Activated CD4-positive, alpha-beta T cell treated with anti-CD3 and anti-CD28 coated beads for 48 hours (primary cell): ENCODE results near the gene SLC16A13.
A peak's percentile ranks its signal among the peaks of the same experiment; 100 is the strongest.
"Not testable (repeated sequence)": the region's sequence is repeated elsewhere in the genome, so short reads cannot be mapped to it uniquely, and the experiment has no call there.

Experiments
- DNase-seq: peaks from one replicate; pipeline ENCODE4 v3.0.0-alpha.2; 2020

Gene SLC16A13

DNA sequence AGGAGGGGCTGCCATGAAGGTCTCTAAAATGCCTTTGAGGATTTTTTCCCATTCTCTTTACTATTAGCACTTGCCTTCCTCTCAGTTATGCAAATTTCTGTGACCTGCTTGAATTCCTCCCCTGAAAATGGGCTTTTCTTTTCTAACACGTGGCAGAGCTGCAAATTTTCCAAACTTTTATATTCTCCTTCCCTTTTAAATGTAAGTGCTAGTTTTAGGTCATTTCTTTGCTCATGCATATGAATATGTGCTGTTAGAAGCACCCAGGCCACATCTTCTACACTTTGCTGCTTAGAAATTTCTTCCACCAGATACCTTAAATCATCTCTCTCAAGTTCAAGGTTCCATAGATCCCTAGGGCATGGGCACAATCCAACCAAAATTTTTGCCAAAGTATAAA, 32.5 kb downstream of the SLC16A13 start:
- no peak for DNase-seq

DNA sequence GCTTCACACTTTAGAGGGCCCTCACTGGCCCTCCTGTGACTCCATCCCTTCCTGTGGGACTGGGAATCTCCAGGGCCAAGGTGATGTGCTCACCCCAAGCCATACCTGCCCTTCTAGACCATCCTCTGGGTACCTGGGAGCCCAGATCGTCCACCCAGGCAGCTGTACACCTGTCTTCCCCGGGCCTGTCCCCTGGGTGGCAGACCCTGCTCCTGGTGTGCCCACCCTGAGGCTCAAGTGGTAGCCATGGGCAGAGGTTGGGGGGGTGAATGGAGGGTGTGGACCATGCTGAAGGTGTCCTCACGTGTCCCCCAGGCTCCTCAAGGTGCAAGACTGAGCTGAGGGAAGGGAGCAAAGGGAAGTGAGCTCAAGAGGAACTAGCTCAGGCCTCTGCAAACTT, 34.9 kb downstream of the SLC16A13 start:
- DNase-seq, result no peak

DNA sequence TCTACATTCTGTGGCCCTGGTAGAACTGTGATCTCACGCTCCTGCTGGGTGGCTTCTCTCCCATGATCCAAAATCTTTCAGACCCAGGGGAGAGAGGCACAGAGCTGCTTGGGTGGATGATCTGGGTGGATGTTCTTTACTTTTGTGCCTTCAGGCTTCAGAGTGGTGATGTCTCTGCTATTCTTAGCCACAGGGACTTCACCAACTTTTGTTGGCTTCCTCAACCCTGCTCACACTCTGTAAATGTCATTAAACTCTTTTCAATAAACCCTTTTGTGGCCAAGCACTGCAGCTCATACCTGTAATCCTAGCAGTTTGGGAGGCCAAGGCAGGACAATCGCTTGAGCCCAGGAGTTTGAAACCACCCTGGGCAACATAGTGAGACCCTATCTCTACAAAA, 36.6 kb downstream of the SLC16A13 start:
- DNase-seq, result no peak

DNA sequence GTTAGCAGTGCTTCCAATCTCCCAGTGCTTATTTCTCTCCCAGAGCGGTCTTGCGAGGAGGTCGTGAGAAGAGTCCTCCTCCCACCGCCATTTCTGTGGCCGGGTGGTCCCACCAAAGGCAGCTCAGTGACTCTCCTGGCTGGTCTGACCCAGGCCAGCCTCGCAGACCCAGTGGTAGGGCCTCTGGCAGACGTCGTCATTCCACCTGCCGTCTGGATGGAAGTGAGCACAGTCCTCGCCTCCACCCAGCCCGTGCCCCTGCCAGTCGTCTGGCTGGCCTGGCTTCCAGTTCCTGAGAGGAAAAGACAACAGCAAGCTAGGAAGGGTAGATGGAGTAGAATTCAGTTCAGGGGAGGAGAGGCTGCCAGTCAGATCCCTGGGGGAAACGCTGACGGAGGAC, 39.1 kb downstream of the SLC16A13 start:
- DNase-seq, result no peak

DNA sequence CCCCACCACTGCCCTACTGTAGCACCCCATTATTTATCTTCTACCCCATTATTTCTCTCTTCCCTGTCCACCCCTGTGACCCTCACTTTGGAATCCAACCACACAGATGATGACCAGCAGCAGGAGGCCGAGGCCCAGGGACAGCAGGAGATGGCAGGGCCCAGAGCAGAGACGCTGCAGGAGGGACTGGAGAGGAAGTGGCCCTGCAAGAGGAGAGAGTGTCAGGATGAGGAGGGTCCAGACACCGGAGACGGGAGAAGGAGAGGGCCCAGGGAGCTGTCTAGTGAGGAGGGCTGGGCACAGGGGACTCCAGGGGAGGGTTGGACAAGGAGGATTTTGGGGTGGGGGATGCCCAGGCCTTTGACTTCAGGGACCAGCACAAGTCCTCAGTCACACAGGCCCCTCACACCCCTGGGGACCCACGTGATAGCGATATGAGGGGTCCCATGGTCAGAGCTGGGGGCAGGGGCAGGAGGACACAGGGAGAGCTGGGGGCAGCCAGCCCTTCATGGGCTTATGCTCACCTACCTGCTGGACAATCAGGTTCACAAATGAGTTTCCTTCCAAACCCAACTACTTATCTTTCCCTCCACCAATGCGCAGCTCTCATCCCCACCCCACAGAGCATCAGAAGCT, 42.2 kb downstream of the SLC16A13 start:
- DNase-seq, result no peak

DNA sequence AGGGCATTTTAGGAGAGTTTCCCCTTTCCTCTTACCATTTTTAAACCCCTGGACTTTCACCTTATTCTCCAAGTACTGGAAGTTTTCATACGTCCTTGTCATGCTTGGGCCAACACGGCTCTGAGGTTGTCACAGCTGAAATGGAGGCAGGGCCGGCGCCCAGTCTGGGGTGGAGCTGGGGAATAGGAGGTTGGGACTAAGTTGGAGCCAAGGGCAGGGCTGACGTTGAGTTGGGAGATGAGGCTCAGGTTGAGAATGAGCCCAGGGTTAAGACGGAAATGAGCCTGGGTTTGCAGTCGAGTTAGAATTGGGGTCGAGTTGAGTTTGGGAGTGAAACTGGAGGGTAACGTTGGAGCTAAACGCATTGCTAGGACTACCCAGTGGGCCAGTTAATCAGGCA, 42.9 kb downstream of the SLC16A13 start:
- no peak for DNase-seq

DNA sequence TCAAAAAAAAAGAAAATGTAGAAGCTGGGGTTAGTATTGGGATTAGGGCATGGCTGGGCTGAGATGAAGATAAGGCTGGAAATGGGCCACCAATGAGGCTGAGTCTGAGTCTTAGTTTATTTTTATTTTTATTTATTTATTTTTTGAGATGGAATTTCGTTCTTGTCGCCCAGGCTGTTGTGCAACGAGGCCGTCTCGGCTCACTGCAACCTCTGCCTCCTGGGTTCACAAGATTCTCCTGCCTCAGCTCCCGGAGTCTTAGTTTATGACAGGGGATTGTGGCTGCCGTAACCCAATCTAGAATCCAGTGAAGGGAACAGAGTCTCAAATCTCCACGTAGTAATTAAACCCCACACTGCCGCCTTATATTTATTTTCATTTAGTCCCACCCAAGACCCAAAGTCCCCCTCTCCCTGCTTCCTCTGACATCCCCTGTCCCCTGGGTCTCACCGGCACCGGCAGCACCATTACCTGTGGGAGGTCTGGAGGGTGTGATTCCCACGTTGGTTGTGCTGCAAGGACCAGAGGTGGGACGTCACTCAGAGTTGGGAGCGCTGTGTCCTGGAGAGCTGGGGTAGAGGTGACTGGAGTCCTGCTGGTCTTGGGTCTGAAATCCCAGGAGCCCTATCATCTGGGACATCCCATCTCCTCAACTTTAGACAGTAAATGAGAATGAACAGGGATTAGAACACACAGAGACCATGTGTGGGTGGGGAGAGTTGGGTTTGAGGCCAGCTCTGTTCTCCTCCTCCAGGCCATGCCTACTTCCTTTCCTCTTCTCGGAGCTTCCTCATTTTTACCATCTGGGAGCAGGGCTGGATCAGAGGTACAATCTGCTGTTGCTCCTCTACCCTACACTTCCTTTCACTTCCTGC, 44.0 kb downstream of the SLC16A13 start, which contains the start of gene CLEC10A:
TSS of gene CLEC10A (minus strand) at position 671 of the 875 bp plus-strand sequence. CDS start 1,439 bp downstream, outside the sequence.
- no peak for DNase-seq

DNA sequence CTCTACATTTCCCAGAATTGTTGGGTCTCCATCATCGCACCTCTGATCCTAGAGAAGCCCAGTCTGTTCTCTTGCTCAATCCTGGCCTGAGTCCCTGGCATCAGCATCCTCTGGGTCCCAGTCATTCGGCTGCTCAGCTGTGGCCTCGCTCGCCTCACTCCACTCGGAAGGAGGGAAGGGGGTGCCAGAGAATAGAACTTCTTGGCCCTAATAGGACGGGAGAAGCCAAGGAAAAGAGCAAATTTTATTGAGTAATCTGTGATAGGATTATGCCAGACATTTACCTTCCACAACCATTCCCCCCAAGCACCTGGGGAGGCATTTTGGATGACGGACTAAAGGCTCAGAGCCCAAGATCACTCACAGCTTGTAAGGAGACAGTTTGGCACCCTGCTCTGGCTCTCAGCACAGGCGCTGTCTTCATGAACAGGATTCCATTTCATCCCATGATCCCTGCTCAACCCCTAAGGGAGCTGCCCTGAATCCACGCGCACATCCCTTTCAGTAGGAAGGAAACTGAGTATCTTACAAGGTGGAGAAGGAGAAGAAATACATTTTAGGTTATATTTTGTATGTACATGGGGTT, 44.7 kb downstream of the SLC16A13 start:
- DNase-seq, result no peak

DNA sequence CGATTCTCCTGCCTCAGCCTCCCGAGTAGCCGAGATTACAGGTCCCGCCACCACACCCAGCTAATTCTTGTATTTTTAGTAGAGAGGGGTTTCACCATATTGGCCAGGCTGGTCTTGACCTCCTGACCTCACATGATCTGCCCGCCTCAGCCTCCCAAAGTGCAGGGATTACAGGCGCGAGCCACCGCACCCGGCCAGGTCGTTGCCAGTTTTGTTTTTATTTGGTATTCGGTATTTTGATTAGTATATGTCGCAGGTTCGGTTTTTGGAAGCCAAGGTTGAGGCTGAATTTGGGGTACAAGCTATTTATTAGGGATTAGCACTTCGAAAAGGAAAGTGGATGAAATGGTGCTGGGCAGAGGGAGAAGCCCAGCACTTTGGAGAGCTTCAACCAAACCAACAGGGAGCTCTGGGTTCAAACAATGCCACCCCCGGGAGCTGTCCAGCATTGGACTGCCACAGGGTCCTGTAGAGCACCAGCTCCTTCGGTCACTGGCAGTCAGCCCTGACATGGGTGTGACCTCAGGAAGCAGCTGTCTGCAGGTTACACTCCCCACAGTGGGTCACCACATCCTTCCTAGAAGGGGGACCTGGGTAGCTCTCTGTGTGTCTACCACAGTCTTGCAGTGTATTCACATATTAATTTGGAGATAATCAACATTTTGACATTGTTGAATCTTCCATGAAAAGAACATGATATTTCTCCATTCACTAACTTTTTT, 45.7 kb downstream of the SLC16A13 start:
- peak; percentile 12 for DNase-seq

DNA sequence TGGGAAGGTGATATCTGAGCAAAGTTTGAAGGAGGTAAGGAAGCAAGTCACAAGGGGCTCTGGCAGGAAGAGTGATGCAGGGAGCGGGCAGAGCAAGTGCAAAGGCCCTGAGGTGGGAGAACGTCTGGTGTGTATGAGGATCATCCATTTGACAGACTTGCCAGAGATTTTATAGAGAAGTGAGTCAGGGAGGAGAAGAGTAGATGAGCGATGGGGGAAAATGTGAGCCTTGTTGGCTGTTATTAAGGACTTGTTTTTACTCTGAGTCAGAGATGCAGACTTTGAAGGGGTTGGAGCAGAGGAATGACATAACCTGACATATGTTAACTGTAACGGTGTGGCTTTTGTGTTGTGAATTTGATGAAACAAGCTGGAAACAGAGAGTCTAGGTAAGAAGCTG, 47.8 kb downstream of the SLC16A13 start:
- no peak for DNase-seq

DNA sequence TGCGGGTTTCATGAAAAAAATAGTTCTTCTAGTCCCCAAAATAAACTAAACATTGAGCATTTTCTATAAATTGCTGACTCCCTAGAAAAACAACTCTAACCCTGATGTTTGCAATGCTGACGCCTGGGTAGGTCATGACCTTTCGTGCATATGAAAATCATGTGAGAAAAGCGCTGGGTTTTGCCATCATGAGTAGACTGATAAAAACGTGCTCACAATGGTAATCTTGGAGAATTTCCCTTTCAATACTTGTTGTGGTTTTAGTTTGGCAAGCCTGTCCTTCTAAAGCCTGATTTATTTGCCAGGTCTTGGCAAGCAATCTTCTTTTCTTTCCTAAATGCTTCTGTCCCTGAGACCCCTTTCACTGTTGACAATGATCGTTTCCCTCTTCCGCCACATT, 48.3 kb downstream of the SLC16A13 start:
- no peak for DNase-seq

DNA sequence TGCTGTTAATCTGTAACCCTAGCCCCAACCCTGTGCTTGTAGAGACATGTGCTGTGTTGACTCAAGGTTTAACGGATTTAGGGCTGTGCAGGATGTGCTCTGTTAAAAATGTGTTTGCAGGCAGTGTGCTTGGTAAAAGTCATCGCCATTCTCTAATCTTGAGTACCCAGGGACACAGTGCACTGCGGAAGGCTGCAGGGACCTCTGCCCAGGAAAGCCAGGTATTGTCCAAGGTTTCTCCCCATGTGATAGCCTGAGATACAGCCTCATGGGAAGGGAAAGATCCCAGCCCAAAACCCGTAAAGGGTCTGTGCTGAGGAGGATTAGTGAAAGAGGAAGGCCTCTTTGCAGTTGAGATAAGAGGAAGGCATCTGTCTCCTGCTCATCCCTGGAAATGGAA, 52.6 kb downstream of the SLC16A13 start:
- not testable (repeated sequence) for DNase-seq

DNA sequence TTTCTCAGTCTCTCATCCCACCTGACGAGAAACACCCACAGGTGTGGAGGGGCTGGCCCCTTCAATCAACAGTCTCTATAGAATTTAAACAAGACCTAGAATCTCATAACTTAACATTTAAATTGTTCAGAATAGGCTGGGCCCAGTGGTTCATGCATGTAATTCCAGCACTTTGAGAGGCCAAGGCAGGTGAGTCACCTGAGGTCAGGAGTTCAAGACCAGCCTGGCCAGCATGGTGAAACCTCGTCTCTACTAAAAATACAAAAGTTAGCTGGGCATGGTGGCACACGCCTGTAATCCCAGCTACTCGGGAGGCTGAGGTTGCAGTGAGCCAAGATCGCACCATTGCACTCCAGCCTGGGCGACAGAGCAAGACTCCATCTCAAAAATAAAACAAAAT, 53.8 kb downstream of the SLC16A13 start:
- DNase-seq, result not testable (repeated sequence)
